ENCODE measurements around the gene JDP2. TPM values are rescaled to one million over a fixed set of nuclear protein-coding genes. Genes with fewer than 3 reads are reported as not detected.

Gene JDP2
- total and polyA plus RNA-seq, 2 donors (not counting 1 experiment from before 2014, with no cell fraction given), result 7.9 to 17.9 TPM

DNA sequence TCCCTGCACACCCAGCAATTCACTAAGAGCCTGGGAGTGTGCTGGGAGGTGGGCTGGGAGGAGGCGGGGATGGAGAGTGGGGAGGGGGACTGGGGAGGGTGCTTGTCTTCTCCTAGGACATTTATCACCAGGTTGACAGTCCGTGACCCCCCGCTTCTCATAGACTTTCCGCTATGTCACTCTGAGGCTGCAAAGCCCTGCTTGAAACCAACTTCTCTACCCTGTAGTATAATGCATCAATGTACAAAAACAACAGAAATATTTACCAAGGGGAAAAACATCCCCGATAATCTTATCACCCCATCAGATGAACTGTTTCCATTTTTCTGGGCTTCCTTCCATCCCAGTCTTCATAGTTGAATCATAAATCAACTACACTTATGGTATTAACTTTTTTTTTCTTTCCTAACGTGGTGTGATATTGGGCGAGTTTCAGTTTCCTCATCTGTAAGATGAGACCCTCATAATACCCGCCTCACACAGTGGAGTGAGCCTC is 65.8 kb downstream of the JDP2 start:
- Mint-ChIP-seq H3K27me3 (no peaks in the 10 kb centered on the region), H3K27ac (no peak overlapping the region), H3K9me3 (ENCODE audit: insufficient read depth) (no peaks in the 10 kb centered on the region), H3K4me3 (no peak overlapping the region), H3K4me1 (peaks cover 28% of the 10 kb centered on the region)
- Histone ChIP-seq H3K27ac (ENCODE audit: low read length in 2 of 2) (no peak overlapping the region), H3K9ac (ENCODE audit: low read length) (no peak overlapping the region), H3K4me3 (ENCODE audit: control extremely low read depth in 1 of 5, extremely low read depth in 1 of 5, insufficient read depth in 1 of 5, low read depth in 2 of 5, low read length in 4 of 5) (no peak overlapping the region), H3K4me1 (ENCODE audit: control insufficient read depth in 2 of 2, insufficient read depth in 2 of 2, low read length in 2 of 2) (peaks cover 10 to 21% of the 10 kb centered on the region in 2 donors), H3K4me2 (replicated peaks; ENCODE audit: low read depth, low read length, poor library complexity, severe bottlenecking) (no peak overlapping the region), H3K27me3 (replicated peaks in 1 of 4; ENCODE audit: control extremely low read depth in 1 of 4, control insufficient read depth in 3 of 4, insufficient read depth in 4 of 4, low read length in 3 of 4) (no peaks in the 10 kb centered on the region), H3K79me2 (ENCODE audit: control insufficient read depth, insufficient read depth, low read length) (no peaks in the 10 kb centered on the region), H3K9me3 (ENCODE audit: control extremely low read depth in 1 of 3, control insufficient read depth in 2 of 3, insufficient read depth in 1 of 3, low read length in 2 of 3) (no peaks in the 10 kb centered on the region), H4K20me1 (ENCODE audit: control insufficient read depth, insufficient read depth, low read length, poor library complexity, severe bottlenecking) (no peaks in the 10 kb centered on the region), H2AFZ (ENCODE audit: insufficient read depth, low read depth, low read length, poor library complexity, severe bottlenecking) (no peak overlapping the region), H3K36me3 (replicated peaks in 1 of 2; ENCODE audit: control extremely low read depth in 1 of 2, control insufficient read depth in 1 of 2, extremely low read depth in 1 of 2, insufficient read depth in 2 of 2, low read length in 1 of 2) (no peaks in the 10 kb centered on the region)
- intact Hi-C loops (cut with micrococcal nuclease), result loop anchor here (10.0 kb wide), 1 partner anchor 51 kb away; no protein-coding TSS in a partner anchor
- DNase-seq, result no peak
- ChIA-PET POLR2A (no interaction called here), CTCF (interaction anchor here (0.8 to 10.1 kb wide), 5 partner anchors 40 to 195 kb away, joined by 3 to 221 read pairs (median 5); no protein-coding TSS in a partner anchor)
- TF ChIP-seq CTCF (IDR thresholded peaks at IDR 0.05), result no peak
- no peak for TF ChIP-seq EZH2 (IDR thresholded peaks at IDR 0.05; ENCODE audit: borderline replicate concordance, insufficient read depth, low read depth, low read length, poor library complexity, severe bottlenecking)
- ATAC-seq (ENCODE audit: low read depth), result no peak
- WGBS (ENCODE audit: insufficient coverage), result 20% methylated on average over 1 of the region's 8 CpGs

DNA sequence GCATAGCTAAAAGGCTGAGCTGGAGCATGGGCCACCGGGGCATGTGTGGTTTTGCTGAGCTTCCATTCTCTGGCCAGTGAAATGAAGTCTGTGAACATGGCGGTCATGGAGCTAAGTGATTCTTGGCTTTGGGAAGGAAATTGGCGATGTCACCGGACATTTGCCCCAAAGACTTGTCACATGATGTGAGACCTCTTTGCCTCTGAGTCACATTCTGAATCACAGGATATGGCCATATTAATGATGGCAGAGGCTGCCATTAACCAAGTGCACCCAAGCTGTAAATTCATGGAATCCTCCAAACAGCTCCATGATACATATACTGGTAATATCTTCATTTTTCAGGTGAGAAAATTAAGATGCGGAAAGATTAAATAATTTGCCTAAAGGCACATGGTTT is 67.1 kb downstream of the JDP2 start:
- H3K4me1 Mint-ChIP-seq, result peaks cover 33% of the 10 kb centered on the region
- DNase-seq (no peak), ATAC-seq (ENCODE audit: low read depth) (no peak)
- Histone ChIP-seq H3K27ac (ENCODE audit: low read length in 2 of 2) (no peak overlapping the region), H3K4me3 (ENCODE audit: control extremely low read depth in 1 of 5, extremely low read depth in 1 of 5, insufficient read depth in 1 of 5, low read depth in 2 of 5, low read length in 4 of 5) (no peak overlapping the region), H2AFZ (ENCODE audit: insufficient read depth, low read depth, low read length, poor library complexity, severe bottlenecking) (no peak overlapping the region), H3K9me3 (ENCODE audit: control extremely low read depth in 1 of 3, control insufficient read depth in 2 of 3, insufficient read depth in 1 of 3, low read length in 2 of 3) (no peaks in the 10 kb centered on the region), H4K20me1 (ENCODE audit: control insufficient read depth, insufficient read depth, low read length, poor library complexity, severe bottlenecking) (no peaks in the 10 kb centered on the region), H3K4me2 (replicated peaks; ENCODE audit: low read depth, low read length, poor library complexity, severe bottlenecking) (no peak overlapping the region), H3K4me1 (ENCODE audit: control insufficient read depth in 2 of 2, insufficient read depth in 2 of 2, low read length in 2 of 2) (peaks cover 10 to 23% of the 10 kb centered on the region in 2 donors), H3K9ac (ENCODE audit: low read length) (no peak overlapping the region), H3K79me2 (ENCODE audit: control insufficient read depth, insufficient read depth, low read length) (no peaks in the 10 kb centered on the region), H3K27me3 (replicated peaks in 1 of 4; ENCODE audit: control extremely low read depth in 1 of 4, control insufficient read depth in 3 of 4, insufficient read depth in 4 of 4, low read length in 3 of 4) (no peaks in the 10 kb centered on the region), H3K36me3 (replicated peaks in 1 of 2; ENCODE audit: control extremely low read depth in 1 of 2, control insufficient read depth in 1 of 2, extremely low read depth in 1 of 2, insufficient read depth in 2 of 2, low read length in 1 of 2) (no peaks in the 10 kb centered on the region)
- H3K27ac Mint-ChIP-seq, result no peak overlapping the region
- intact Hi-C loops (cut with micrococcal nuclease), result loop anchor here (10.0 kb wide), 1 partner anchor 50 kb away; no protein-coding TSS in a partner anchor
- ChIA-PET POLR2A (interaction anchor here (0.7 to 1.5 kb wide), 2 partner anchors 20 to 26 kb away, joined by 4 to 7 read pairs; no protein-coding TSS in a partner anchor), CTCF (interaction anchor here (0.5 to 6.4 kb wide), 13 partner anchors 20 to 363 kb away, joined by 3 to 45 read pairs (median 4); partner anchors contain the start of gene FLVCR2)
- no peaks in the 10 kb centered on the region for H3K27me3 Mint-ChIP-seq
- no peak overlapping the region for H3K4me3 Mint-ChIP-seq
- H3K9me3 Mint-ChIP-seq (ENCODE audit: insufficient read depth), result no peaks in the 10 kb centered on the region
- 82% methylated on average over 4 of the region's 5 CpGs for WGBS (ENCODE audit: insufficient coverage)
- no peak for TF ChIP-seq CTCF (IDR thresholded peaks at IDR 0.05)
- TF ChIP-seq EZH2 (IDR thresholded peaks at IDR 0.05; ENCODE audit: borderline replicate concordance, insufficient read depth, low read depth, low read length, poor library complexity, severe bottlenecking), result no peak

Measured in B cell (primary cell).